K562 (cell line): ENCODE results near the gene ANTKMT. TPM values are rescaled to one million over a fixed set of nuclear protein-coding genes. Genes with fewer than 3 reads are reported as not detected.

ENCODE experiments used
- ATF2 ChIP-seq: sonication (generic); formaldehyde crosslinking; IDR thresholded peaks from 2 replicates; pipeline ENCODE4 v1.8.1; 2022; ENCODE audit warnings: missing genetic modification reagents
- FOSL1 ChIP-seq: fragments of 200-800 bp; sonication (Bioruptor generic); conservative IDR thresholded peaks from 2 replicates; pipeline ENCODE4 v1.6.1; 2016; ENCODE audit warnings: missing genetic modification characterization, missing compliant biosample characterization
- KLF6 ChIP-seq: fragments of 250-450 bp; sonication (Bioruptor Pico); IDR thresholded peaks from 2 replicates; pipeline ENCODE4 v1.4.0; 2020; ENCODE audit warnings: mild to moderate bottlenecking, moderate library complexity, borderline replicate concordance
- MGA ChIP-seq: fragments of 450-650 bp; IDR thresholded peaks from 2 replicates; pipeline ENCODE4 v1.6.1; 2016; ENCODE audit warnings: mild to moderate bottlenecking, moderate library complexity
- MLX ChIP-seq, 2 experiments: fragments of 450-650 bp in 1 of 2; sonication (generic) in 1 of 2; formaldehyde crosslinking; conservative IDR thresholded peaks; 2 replicates each; pipeline versions ENCODE4 v1.4.0 to v1.8.1; 2020 to 2022; ENCODE audit warnings: mild to moderate bottlenecking in 1 of 2, missing genetic modification reagents in 1 of 2
- NFE2 ChIP-seq: IDR thresholded peaks from 2 replicates; pipeline ENCODE4 v1.6.1; 2014; ENCODE audit warnings: antibody characterized with exemption, low read depth
- SREBF1 ChIP-seq: fragments of 150-350 bp; IDR thresholded peaks from 2 replicates; pipeline ENCODE4 v1.6.1; 2014; ENCODE audit warnings: antibody characterized with exemption, low read depth, low read length, borderline replicate concordance
- polyA plus RNA-seq, 8 experiments: library from polyadenylated mRNA; depleted of rRNA in 4 of 8; stranded (reverse) in 5 of 8; unstranded in 3 of 8; fragments of >200 nt; fragmentation: Nextera tagmentation in 2 of 8; fragmentation: Illumina TruSeq in 1 of 8; extraction: Ambion mirVana in 2 of 8; extraction: Trizol in 1 of 8; gene quantifications; 2 replicates each; pipeline versions ENCODE4 v1.2.1 to v1.2.3, GENCODE V29; 2011 to 2014; ENCODE audit warnings: inconsistent platforms in 1 of 8, missing spikeins in 1 of 8
- total RNA-seq, 7 experiments: library from RNA; depleted of rRNA in 6 of 7; stranded (reverse); fragments of >200 nt in 6 of 7; fragmentation: Illumina TruSeq in 2 of 7; extraction: Trizol in 2 of 7; gene quantifications; 2 replicates each; pipeline versions ENCODE4 v1.2.1 to v1.2.3, GENCODE V29; 2011 to 2021; ENCODE audit warnings: low replicate concordance in 1 of 7

The ANTKMT gene
- total and polyA plus RNA-seq, 9 of the 15 experiments (the other 6 are each of a cell fraction or from before 2014, with no cell fraction given), result 0.58 to 217 (median 19.1) TPM

GRCh38 chr16:695355-696089 lies 25.4 kb upstream of the ANTKMT start (continued):
- TF ChIP-seq MGA (peak; percentile 97), ATF2 (CRISPR knock-in tag) (no peak), FOSL1 (tag) (no peak), NFE2 (no peak), KLF6 (CRISPR knock-in tag) (no peak), SREBF1 (no peak), MLX (CRISPR knock-in tag; conservative IDR thresholded peaks at IDR 0.05) (peak in 1 of 2 experiments; percentile 96; a peak in 2 of 4 replicates)
